Vagina (tissue), 2 donors: ENCODE data around the gene LGALS9. TPM values are rescaled to one million over a fixed set of nuclear protein-coding genes. Genes with fewer than 3 reads are reported as not detected.
A peak's percentile ranks its signal among the peaks of the same experiment; 100 is the strongest.
"Not testable (repeated sequence)": the region's sequence is repeated elsewhere in the genome, so short reads cannot be mapped to it uniquely, and the experiment has no call there.

Experiments used
- DNase-seq, 2 donors: peaks; one replicate each; pipeline ENCODE4 v3.0.0-alpha.2; 2017; ENCODE audit errors: extremely low spot score in 2 of 2
- H3K27ac ChIP-seq: fragments of 200-600 bp; sonication (generic); one replicate; pipeline ENCODE4 v1.5.1; 2019
- H3K27me3 ChIP-seq: fragments of 200-600 bp; sonication (generic); one replicate; pipeline ENCODE4 v1.5.1; 2019
- H3K36me3 ChIP-seq, 2 donors: fragments of 200-600 bp; sonication (generic); one replicate each; pipeline ENCODE4 v1.5.1; 2017 to 2019
- H3K4me1 ChIP-seq: fragments of 200-600 bp; sonication (generic); one replicate; pipeline ENCODE4 v1.5.1; 2019
- H3K4me3 ChIP-seq, 2 donors: fragments of 200-600 bp; sonication (generic); 1 replicate in 1 of 2; 2 replicates in 1 of 2; pipeline ENCODE4 v1.5.1; 2016 to 2019
- H3K9me3 ChIP-seq: fragments of 200-600 bp; sonication (generic); one replicate; pipeline ENCODE4 v1.5.1; 2019
- CTCF ChIP-seq, 3 experiments: fragments of 450-650 bp in 2 of 3; fragments of 200-600 bp in 1 of 3; sonication (generic) in 1 of 3; IDR thresholded peaks; one replicate each; pipeline ENCODE4 v1.5.1; 2017 to 2019; ENCODE audit warnings: antibody characterized with exemption in 3 of 3, mild to moderate bottlenecking in 2 of 3, moderate library complexity in 2 of 3
- POLR2A ChIP-seq, 2 donors: fragments of 450-650 bp; IDR thresholded peaks; one replicate each; pipeline ENCODE4 v1.6.1; 2017; ENCODE audit warnings: antibody characterized with exemption in 2 of 2, mild to moderate bottlenecking in 2 of 2, moderate library complexity in 2 of 2
- POLR2AphosphoS5 ChIP-seq, 2 donors: sonication (generic); formaldehyde crosslinking; IDR thresholded peaks; one replicate each; pipeline ENCODE4 v1.9.0; 2017; ENCODE audit warnings: antibody characterized with exemption in 2 of 2, mild to moderate bottlenecking in 2 of 2, low read depth in 1 of 2; ENCODE audit not compliant: insufficient read depth in 1 of 2
- intact Hi-C: fragments of 100-400 bp; cut with DNase I; formaldehyde crosslinking; loops from one replicate; pipeline ENCODE4 v1.15.1; 2023
- total RNA-seq: library from RNA; depleted of rRNA; stranded (reverse); fragments of >200 nt; gene quantifications from one replicate; pipeline ENCODE4 v1.2.3, GENCODE V29; 2016

The LGALS9 gene
- total RNA-seq, 1 donor from 2014 or later, result 34.9 TPM

GRCh38 chr17:27649929-27650328, 18.9 kb downstream of the LGALS9 start:
- intact Hi-C loops, result loop anchor here (2.0 kb wide), 1 partner anchor 43 kb away; no protein-coding TSS in a partner anchor
- no peak overlapping the region for H3K27ac ChIP-seq
- TF ChIP-seq CTCF (IDR thresholded peaks at IDR 0.05), result no peak
- TF ChIP-seq POLR2AphosphoS5 (IDR thresholded peaks at IDR 0.05; ENCODE audit: insufficient read depth in 1 of 2, low read depth in 1 of 2), result no peak
- TF ChIP-seq POLR2A (IDR thresholded peaks at IDR 0.05), result no peak

GRCh38 chr17:27650836-27651235, 19.8 kb downstream of the LGALS9 start:
- H3K4me1 ChIP-seq, result peaks cover 4% of the 10 kb centered on the region
- no peaks in the 10 kb centered on the region for H3K27me3 ChIP-seq
- no peak overlapping the region for H3K27ac ChIP-seq
- intact Hi-C loops, result loop anchor here (2.0 kb wide), 1 partner anchor 44 kb away; no protein-coding TSS in a partner anchor
- TF ChIP-seq POLR2A (IDR thresholded peaks at IDR 0.05) (no peak), CTCF (IDR thresholded peaks at IDR 0.05) (no peak), POLR2AphosphoS5 (IDR thresholded peaks at IDR 0.05; ENCODE audit: insufficient read depth in 1 of 2, low read depth in 1 of 2) (no peak)
- H3K4me3 ChIP-seq, result no peak overlapping the region
- DNase-seq, result no peak
- no peaks in the 10 kb centered on the region for H3K9me3 ChIP-seq
- H3K36me3 ChIP-seq, result no peaks in the 10 kb centered on the region

More at GRCh38 chr17:27649929-27650328, 18.9 kb downstream of the LGALS9 start:
- H3K27me3 ChIP-seq, result no peaks in the 10 kb centered on the region
- no peak overlapping the region for H3K4me3 ChIP-seq
- H3K36me3 ChIP-seq, result no peaks in the 10 kb centered on the region
- H3K9me3 ChIP-seq, result no peaks in the 10 kb centered on the region
- peaks cover 4% of the 10 kb centered on the region for H3K4me1 ChIP-seq
- DNase-seq, result no peak

GRCh38 chr17:27651411-27652345, 20.7 kb downstream of the LGALS9 start:
- TF ChIP-seq CTCF (IDR thresholded peaks at IDR 0.05) (peak; percentile 91 to 96 (median 94)), POLR2A (IDR thresholded peaks at IDR 0.05) (no peak)
- no peaks in the 10 kb centered on the region for H3K27me3 ChIP-seq
- H3K4me3 ChIP-seq, result no peak overlapping the region
- H3K36me3 ChIP-seq, result no peaks in the 10 kb centered on the region
- H3K27ac ChIP-seq, result no peak overlapping the region
- peaks cover 4% of the 10 kb centered on the region for H3K4me1 ChIP-seq
- intact Hi-C loops, result loop anchor here (2.0 kb wide), 1 partner anchor 45 kb away; no protein-coding TSS in a partner anchor
- H3K9me3 ChIP-seq, result no peaks in the 10 kb centered on the region
- no peak for DNase-seq

- H3K27ac ChIP-seq, intact Hi-C loops, H3K9me3 ChIP-seq, H3K4me1 ChIP-seq, H3K27me3 ChIP-seq, H3K4me3 ChIP-seq, DNase-seq, H3K36me3 ChIP-seq: not testable (repeated sequence)
These were observed 22.5 kb downstream of the LGALS9 start for GRCh38 chr17:27653449-27653971.

GRCh38 chr17:27654136-27654535, 23.1 kb downstream of the LGALS9 start:
- Histone ChIP-seq H3K36me3 (no peaks in the 10 kb centered on the region), H3K27ac (no peak overlapping the region), H3K9me3 (no peaks in the 10 kb centered on the region), H3K27me3 (no peaks in the 10 kb centered on the region), H3K4me1 (no peaks in the 10 kb centered on the region), H3K4me3 (no peak overlapping the region)
- TF ChIP-seq POLR2A (IDR thresholded peaks at IDR 0.05) (no peak), POLR2AphosphoS5 (IDR thresholded peaks at IDR 0.05; ENCODE audit: insufficient read depth in 1 of 2, low read depth in 1 of 2) (no peak), CTCF (IDR thresholded peaks at IDR 0.05) (no peak)
- DNase-seq, result no peak
- intact Hi-C loops, result no loop called here
